SK-N-MC (cell line): Measurements from ENCODE around the gene SGF29.

Experiments
- EZH2 ChIP-seq: fragments of 200-600 bp; sonication (generic); IDR thresholded peaks from one replicate; pipeline ENCODE4 v1.6.1; 2017; ENCODE audit warnings: antibody characterized with exemption
- POLR2AphosphoS5 ChIP-seq: IDR thresholded peaks from 2 replicates; pipeline ENCODE4 v1.6.1; 2012; ENCODE audit warnings: mild to moderate bottlenecking, low read depth, low read length, borderline replicate concordance

DNA sequence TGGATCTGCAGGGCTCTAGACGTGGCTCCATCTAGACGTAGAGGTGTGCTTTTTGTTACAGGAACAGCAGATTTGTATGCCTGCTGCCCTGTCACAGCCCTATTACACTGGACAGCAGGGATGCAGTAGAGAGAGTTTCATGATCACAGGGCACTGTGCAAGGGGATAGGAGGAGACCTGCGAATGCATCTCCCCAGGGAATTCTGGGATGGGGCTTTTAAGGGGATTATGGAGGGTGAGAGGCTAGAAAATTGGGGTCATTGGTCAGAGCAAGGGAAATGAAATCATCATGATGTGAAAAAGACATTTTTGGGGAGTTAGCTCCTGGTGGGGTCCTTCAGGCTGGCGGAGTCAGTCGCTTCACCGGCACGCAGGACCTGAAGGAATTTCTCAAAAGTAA is 11.1 kb upstream of the SGF29 start:
- TF ChIP-seq POLR2AphosphoS5 (no peak), EZH2 (no peak)
